SKM-1 (cell line): Measurements from ENCODE around the gene UAP1.
"Not testable (repeated sequence)": the region's sequence is repeated elsewhere in the genome, so short reads cannot be mapped to it uniquely, and the experiment has no call there.

Source experiments
- DNase-seq: peaks from one replicate; lab custom pipeline; 2025; ENCODE audit not compliant: unreplicated experiment; lab: John Stamatoyannopoulos, UW

The UAP1 gene

GRCh38 chr1:162564762-162565218 is 3.3 kb downstream of the UAP1 start:
- DNase-seq, result no peak

GRCh38 chr1:162565460-162565859 is 3.9 kb downstream of the UAP1 start:
- no peak for DNase-seq

- no peak for DNase-seq
These were observed 5.3 kb downstream of the UAP1 start for GRCh38 chr1:162566870-162567269.

- DNase-seq, result no peak
These were observed 7.3 kb downstream of the UAP1 start for GRCh38 chr1:162568802-162569201.

DNA sequence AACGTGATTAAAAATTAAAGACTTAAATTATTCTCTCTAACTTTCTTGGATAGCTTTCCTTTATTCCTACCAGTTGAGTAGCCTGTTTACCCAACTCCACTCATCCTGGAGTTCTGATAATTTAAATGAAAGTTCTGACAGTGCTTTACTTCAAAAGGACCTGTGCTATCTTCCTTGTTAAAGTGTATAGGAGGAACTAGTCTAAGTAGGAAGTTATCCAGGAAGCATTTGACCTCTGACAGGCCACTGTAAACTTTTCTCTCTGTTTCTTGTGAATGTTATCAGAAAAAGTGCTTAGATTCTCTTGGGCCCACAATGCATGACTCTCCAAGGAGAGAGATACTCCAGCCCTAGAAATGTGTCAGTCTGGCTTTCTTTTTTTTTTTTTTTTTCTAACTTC is 9.2 kb downstream of the UAP1 start:
- peak; percentile 52 for DNase-seq

DNA sequence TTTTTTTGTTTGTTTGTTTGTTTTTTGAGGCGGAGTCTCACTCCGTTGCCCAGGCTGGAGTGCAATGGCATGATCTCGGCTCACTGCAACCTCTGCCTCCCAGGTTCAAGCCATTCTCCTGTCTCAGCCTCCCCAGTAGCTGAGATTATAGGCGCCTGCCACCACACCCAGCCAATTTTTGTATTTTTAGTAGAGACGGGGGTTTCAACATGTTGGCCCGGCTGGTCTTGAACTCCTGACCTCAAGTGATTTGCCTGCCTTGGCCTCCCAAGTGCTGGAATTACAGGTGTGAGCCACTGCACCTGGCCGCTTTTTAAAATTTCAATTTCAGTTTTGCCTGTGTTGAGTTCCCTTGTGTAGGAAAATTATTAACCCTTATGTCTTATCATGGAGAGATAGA is 9.6 kb downstream of the UAP1 start:
- DNase-seq, result not testable (repeated sequence)

DNA sequence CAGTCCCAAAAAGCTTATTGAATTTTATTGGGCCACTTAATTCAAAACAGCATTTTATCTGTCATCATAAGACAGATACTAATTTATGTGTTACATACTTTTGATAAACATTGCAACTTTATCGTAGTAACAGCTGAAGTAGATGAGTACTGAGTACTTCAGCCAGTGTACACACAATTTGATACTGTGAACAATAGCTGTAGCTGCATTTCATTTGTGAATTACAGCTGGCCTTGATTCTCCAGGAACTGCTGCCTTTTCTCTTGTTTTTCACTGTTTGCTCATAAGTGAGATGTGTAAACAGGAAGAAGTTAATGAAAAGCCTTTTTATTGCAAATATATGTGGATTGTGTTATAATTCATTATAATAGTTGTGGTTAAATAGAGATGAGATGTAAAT is 10.2 kb downstream of the UAP1 start:
- no peak for DNase-seq

- no peak for DNase-seq
These were observed 11.6 kb downstream of the UAP1 start for GRCh38 chr1:162573136-162573535.

- no peak for DNase-seq
These were observed 16.7 kb downstream of the UAP1 start for GRCh38 chr1:162578071-162578700.

DNA sequence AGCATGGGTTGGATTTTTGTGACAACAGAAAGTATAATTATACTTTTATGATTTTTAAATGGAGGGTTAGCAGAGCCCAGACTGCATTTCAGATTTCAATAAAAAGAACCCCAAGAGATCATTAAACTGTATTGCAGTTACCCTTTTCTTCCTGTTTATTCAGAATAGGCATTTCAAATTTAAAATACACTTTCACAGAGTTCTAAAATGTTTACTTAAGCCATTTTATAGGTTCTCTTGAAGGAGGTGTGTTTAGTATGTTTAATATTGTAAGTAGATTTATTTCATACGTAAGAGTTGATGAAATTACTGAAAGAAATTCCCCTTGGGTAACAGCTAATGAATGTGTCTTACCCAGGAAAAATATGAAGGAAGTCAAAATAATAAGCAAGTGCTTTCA is 17.4 kb downstream of the UAP1 start:
- no peak for DNase-seq

DNA sequence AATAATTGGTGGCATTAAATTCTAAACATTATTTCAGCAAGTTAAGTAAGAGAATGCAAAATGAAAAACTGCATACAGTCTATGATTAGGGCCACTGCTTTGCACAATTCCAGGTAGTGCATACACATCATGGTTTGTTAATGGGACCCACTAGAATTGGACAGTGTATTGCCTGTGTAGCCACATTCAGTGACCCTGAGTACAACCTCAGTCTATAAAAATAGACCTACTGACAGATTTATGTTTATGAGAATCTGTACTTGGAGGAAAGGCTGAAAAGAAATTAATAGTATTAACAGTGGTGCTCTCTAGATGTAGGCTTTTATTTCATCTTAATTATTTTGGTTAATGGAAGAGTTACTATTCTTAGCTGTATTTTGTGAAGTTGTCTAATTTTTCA is 18.8 kb downstream of the UAP1 start:
- no peak for DNase-seq

DNA sequence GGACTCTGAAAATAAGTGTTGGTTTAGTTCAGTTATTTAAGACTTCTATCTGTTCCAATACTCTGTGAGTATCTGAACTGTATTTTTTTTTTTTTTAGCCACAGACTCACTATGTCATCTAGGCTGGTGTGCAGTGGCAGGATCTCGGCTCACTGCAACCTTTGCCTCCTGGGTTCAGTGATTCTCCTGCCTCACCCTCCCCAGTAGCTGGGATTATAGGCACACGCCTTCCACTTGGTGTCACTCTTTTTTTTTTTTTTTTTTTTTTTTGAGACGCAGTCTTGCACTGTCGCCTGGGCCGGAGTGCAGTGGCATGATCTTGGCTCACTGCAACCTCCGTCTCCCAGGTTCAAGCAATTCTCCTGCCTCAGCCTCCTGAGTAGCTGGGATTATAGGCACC is 21.4 kb downstream of the UAP1 start:
- DNase-seq, result not testable (repeated sequence)

DNA sequence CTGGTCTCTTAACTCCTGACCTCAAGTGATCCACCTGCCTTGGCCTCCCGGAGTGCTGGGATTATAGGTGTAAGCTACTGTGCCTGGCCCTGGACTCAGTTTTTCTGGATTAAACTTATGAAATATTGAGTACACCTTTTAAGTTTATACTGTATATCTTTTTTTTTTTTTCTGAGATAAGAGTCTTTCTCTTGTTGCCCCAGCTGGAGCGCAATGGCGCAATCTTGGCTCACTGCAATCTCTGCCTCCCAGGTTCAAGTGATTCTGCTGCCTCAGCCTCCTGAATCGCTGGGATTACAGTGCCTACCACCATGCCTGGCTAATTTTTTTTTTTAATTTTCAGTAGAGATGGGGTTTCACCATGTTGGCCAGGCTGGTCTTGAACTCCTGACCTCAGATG is 23.6 kb downstream of the UAP1 start:
- DNase-seq, result not testable (repeated sequence)

- DNase-seq, result no peak
These were observed 25.8 kb downstream of the UAP1 start for GRCh38 chr1:162587347-162587746.

DNA sequence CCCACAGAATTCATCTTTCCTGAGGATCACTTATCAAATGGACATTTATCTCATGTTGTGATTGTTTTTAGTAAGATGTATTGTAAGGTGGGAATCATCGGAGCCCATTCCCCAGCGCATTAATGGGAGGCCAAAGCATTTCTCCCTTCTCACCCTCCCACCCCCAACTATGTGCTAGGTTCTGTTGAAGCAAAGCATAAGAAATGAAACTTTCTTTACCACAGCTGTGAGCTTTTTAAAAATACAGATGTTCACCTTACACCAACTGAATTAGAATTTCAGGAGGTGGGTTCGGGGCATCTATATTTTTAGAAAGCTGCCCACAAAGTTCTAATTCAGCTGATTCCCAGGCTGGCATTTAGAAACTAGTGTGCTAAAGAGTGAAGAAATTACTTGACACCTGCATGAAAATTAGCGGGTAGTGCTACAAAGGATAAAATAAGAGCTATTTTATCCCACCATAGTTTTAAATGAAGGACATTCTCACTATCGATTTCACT is 26.3 kb downstream of the UAP1 start:
- DNase-seq, result no peak

GRCh38 chr1:162590101-162590500 is 28.6 kb downstream of the UAP1 start:
- DNase-seq, result no peak

DNA sequence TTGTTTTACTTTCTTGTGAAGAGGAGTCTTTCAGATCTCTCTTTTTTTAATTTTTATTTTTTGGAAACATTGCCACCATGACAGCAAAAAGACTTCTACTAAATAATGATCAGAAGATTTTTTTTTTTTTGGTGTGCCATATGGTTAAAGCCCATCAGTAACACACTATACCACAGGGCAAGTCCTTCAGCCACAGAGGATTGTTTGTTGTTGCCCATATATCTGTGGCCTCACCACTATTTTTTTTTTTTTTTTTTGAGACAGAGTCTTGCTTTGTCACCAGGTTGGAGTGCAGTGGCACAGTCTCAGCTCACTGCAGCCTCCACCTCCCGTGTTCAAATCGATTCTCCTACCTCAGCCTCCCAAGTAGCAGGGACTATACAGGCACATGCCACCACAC is 29.2 kb downstream of the UAP1 start:
- no peak for DNase-seq

DNA sequence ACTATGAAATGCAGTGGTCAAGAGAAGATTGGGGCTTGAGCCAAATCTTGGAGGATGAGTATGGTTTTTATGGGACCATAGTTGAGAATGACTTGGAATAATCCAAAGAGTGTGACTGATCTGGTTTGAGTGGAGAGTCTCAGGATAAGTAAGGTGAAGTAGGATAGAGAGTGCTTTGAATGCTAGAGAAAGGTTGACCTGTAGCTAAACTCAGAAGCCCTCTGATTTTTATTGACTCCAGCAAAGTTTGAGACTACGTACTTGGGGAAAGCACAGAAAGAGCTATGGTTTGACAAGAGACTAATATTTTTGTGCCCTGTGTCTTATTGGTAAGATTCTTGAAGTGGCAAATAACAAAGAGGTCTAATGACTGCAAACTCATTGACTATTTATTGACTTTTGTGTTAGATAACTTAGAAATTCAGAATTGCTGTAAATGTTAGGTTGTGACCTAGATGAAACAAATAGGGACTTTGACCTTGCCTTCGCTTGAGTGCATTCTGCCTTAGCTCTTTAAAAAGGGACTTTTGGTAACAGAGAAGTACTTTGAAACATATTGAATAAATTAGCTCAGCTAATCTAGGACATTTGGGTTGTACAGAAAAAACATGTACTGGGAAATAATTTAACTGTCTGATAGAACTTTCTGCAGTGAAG is 35.1 kb downstream of the UAP1 start:
- no peak for DNase-seq

DNA sequence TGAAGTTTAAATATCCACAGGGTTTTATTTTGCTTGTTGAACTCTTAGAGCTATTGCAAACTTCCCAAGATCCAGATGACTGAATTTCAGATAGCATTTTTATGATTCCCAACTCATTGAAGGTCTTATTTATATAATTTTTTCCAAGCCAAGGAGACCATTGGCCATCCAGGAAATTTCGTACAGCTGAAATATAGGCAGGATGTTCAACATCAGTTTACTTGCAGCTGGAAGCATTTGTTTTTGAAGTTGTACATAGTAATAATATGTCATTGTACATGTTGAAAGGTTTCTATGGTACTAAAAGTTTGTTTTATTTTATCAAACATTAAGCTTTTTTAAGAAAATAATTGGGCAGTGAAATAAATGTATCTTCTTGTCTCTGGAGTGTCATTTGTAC is 37.9 kb downstream of the UAP1 start:
- DNase-seq, result no peak

DNA sequence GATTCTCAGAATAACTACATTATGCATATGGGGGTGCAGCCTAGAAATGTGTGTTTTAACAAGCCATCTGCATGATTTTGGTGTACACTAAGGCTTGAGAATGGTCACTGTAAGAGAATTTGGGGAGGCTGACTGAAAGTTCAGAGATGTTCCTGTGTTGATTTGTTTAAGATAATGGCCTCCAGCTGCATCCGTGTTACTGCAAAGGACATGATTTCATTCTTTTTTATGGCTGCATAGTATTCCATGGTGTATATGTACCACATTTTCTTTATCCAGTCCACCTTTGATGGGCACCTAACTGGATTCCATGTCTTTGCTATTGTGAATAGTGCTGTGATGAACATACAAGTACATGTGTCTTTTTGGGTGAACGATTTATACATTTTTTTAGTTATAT is 41.6 kb downstream of the UAP1 start:
- not testable (repeated sequence) for DNase-seq

GRCh38 chr1:162605225-162605927 is 43.9 kb downstream of the UAP1 start:
- no peak for DNase-seq

DNA sequence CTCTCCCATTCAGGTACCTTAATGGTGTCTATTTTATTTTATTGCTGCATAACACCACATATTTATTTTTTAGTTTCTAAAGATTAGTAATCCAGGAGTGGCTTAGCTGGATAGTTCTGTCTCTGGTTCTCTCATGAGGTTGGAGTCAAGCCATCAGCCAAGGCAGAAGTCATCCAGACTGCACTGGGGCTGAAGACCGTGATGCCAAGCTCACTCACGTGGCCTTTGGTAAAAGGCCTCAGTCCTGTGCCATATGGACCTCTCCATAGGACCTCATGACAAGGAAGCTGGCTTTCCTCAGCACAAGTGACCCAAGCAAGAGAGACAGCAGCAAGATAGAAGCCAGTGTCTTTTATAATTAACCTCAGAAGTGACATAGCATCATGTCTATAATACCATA is 47.8 kb downstream of the UAP1 start:
- no peak for DNase-seq
